Progenitor cell of endocrine pancreas (in vitro differentiated cells): ENCODE results near the gene TMEM121. TPM values are rescaled to one million over a fixed set of nuclear protein-coding genes. Genes with fewer than 3 reads are reported as not detected.
"Not testable (repeated sequence)": the region's sequence is repeated elsewhere in the genome, so short reads cannot be mapped to it uniquely, and the experiment has no call there.

Experiments
- DNase-seq: peaks from one replicate; pipeline ENCODE4 v3.0.0; 2021; ENCODE audit warnings: low spot score; ENCODE audit not compliant: unreplicated experiment
- H3K27ac Mint-ChIP-seq: 2 replicates; pipeline ENCODE4 v1.8.0; 2021; ENCODE audit warnings: mild to moderate bottlenecking, moderate library complexity, mixed read lengths
- H3K27me3 Mint-ChIP-seq: 2 replicates; pipeline ENCODE4 v1.8.0; 2021; ENCODE audit warnings: mixed read lengths
- H3K36me3 Mint-ChIP-seq: 2 replicates; pipeline ENCODE4 v1.8.0; 2022; ENCODE audit warnings: mixed read lengths; ENCODE audit not compliant: insufficient read depth
- H3K4me1 Mint-ChIP-seq: 2 replicates; pipeline ENCODE4 v1.8.0; 2021; ENCODE audit warnings: low read depth, mixed read lengths
- H3K4me3 Mint-ChIP-seq: 2 replicates; pipeline ENCODE4 v1.8.0; 2021; ENCODE audit warnings: low read depth, mild to moderate bottlenecking, moderate library complexity, mixed read lengths
- H3K9me3 Mint-ChIP-seq: 2 replicates; pipeline ENCODE4 v1.8.0; 2021; ENCODE audit warnings: low read depth, mixed read lengths
- total RNA-seq: library from RNA; stranded (reverse); gene quantifications from 2 replicates; pipeline ENCODE4 v1.2.1, GENCODE V29; 2021
- TF ChIP-seq, protein P1 (sequence below): fragments of 200-600 bp; sonication (generic); IDR thresholded peaks from one replicate; pipeline ENCODE4 v1.5.0; 2021; ENCODE audit warnings: antibody characterized with exemption, mild to moderate bottlenecking; ENCODE audit not compliant: unreplicated experiment

TMEM121 gene
- total RNA-seq, 1 donor from 2014 or later: 4.5 TPM

DNA sequence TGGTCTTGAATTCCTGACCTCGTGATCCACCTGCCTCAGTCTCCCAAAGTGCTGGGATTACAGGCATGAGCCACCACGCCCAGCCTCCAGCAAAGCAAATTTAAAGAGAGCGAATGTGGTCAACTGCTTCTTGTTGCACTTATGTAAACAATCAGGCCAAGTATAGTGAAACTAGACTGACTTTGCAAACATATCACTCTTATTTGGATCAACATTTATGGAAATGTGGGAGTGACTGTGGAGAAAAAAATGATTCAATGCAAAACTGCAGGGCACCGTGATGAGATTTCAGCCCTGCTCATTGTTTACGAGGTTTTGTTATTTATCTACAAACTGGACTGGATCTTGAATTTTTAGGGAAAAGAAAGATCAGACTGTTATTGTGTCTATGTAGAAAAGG, 28.1 kb downstream of the TMEM121 start:
- TF ChIP-seq, protein P1, sequence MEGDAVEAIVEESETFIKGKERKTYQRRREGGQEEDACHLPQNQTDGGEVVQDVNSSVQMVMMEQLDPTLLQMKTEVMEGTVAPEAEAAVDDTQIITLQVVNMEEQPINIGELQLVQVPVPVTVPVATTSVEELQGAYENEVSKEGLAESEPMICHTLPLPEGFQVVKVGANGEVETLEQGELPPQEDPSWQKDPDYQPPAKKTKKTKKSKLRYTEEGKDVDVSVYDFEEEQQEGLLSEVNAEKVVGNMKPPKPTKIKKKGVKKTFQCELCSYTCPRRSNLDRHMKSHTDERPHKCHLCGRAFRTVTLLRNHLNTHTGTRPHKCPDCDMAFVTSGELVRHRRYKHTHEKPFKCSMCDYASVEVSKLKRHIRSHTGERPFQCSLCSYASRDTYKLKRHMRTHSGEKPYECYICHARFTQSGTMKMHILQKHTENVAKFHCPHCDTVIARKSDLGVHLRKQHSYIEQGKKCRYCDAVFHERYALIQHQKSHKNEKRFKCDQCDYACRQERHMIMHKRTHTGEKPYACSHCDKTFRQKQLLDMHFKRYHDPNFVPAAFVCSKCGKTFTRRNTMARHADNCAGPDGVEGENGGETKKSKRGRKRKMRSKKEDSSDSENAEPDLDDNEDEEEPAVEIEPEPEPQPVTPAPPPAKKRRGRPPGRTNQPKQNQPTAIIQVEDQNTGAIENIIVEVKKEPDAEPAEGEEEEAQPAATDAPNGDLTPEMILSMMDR: no peak
- Mint-ChIP-seq H3K4me3 (no peak overlapping the region), H3K36me3 (peaks cover 2% of the 10 kb centered on the region), H3K9me3 (peaks cover 37% of the 10 kb centered on the region), H3K27me3 (no peaks in the 10 kb centered on the region), H3K27ac (no peak overlapping the region), H3K4me1 (no peaks in the 10 kb centered on the region)
- no peak for DNase-seq

DNA sequence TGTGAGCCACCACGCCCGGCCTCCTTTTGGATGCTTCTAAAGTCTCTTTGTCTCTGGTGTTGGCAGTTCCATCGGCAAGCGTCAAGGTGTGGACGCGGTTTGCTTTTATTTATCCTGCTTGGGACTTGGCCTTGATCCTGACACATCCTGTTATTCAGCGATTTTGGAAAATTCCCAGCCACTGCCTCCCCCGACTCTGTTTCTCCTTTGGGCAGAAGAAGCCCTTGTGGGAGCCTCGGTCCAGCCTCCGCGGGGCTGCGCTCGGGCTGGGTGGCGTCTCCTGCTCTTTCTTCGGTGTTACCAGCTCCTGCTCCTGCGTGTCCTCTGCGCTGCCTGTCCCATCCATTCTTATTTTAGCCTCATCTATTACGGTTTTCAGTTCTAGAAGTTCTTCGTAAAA, 31.3 kb downstream of the TMEM121 start:
- not testable (repeated sequence) for H3K4me3 Mint-ChIP-seq, H3K4me1 Mint-ChIP-seq, H3K27ac Mint-ChIP-seq, H3K36me3 Mint-ChIP-seq, DNase-seq, H3K27me3 Mint-ChIP-seq
- peaks cover 23% of the 10 kb centered on the region for H3K9me3 Mint-ChIP-seq

DNA sequence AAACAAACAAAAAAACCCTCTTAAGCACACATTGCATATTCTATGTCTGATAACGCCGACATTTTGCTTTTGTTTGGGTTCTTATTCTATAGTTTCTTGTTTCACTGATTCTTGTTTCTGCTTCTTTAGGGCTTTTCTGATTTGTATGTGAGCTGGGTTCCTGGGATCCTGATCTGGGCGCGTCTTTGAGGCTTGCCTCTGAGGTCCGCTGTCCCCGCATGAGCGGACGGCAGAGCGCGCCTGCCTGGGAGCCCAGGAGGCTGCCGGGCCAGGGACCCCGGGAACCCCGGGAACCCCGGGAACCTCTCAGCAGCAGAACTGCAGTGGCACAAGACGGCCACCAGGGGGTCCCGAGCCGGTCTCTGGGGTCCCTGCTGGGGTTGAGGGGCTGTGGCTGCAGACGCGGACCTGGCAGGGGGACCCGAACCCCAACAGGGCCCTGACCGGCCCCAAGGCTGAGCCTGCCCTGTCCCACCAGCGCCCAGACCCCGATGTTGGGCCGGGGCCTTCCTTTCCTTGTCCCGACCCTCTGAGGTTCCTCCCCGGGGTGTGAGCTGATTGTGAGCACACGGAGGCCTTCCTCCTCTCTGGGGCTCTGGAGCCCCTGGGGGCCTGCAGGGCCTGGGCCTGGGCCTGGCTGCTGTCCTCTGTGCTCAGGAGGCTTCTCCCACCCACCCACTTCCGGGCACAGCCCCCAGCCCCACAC, 32.2 kb downstream of the TMEM121 start:
- not testable (repeated sequence) for H3K27me3 Mint-ChIP-seq, H3K36me3 Mint-ChIP-seq, H3K4me1 Mint-ChIP-seq, DNase-seq, H3K4me3 Mint-ChIP-seq, H3K27ac Mint-ChIP-seq
- H3K9me3 Mint-ChIP-seq: peaks cover 26% of the 10 kb centered on the region

DNA sequence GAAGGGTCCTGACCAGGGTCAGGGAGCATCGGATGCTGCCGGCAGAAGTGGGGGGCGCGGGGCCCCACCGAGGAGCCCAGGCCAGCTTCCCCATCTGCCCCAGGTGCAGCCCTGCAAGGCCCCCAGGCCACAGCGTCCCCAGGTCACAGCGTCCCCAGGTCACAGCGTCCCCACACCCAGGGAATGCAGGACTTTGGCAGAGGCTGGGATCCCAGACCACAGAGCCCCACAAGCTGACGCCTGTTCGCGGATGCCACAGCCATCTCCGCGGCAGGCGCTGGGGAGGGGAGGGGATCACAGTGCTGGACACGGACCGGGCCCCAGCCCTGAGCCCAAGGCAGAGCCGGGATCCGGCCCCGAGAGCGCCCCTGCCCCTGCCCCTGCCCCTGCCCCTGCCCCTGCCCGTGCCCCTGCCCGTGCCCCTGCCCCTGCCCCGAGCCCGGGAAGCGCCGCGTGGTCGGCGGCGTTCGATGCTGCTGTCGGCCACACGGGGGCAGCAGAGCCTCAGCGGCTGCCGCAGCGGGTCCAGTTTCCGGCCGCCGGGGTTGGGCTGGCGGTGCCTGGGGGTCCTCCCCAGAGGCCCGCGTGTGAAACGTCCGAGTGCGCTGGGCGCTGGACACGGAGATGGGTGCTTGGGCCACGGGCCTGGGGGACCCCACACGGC, 33.1 kb downstream of the TMEM121 start:
- H3K4me3 Mint-ChIP-seq, H3K36me3 Mint-ChIP-seq, DNase-seq, H3K4me1 Mint-ChIP-seq, H3K27me3 Mint-ChIP-seq, H3K27ac Mint-ChIP-seq: not testable (repeated sequence)
- peaks cover 22% of the 10 kb centered on the region for H3K9me3 Mint-ChIP-seq

DNA sequence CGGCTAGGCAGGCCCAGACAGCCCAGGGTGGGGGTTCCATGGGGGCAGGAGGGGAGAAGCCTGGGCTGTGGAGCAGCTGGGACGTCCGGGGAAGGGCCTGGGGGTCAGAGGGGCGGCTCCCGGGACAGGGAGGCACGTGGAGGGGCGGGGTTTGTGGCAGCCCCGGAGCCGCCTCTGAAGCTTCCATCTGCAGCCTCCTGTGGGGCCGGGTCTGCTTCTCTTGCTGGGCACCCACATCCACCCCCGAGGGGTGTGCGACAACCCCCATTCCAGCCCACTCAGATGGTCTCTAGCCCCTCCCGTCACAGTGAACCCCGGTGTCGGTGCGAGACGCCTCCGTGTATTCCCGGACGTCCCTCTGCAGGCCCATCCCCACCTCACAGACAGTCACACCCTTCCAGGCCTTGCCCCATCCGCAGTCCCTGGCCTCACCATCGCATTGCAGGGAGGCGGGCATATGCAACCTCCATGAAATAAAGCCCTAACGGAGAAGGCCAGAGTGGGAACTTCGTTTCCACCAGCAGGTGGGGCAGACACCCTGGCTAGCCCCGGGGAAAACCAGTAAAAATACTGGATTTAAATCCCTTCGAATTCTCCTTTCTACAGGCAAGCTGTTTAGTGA, 33.8 kb downstream of the TMEM121 start:
- H3K36me3 Mint-ChIP-seq, DNase-seq, H3K4me1 Mint-ChIP-seq, H3K27me3 Mint-ChIP-seq, H3K27ac Mint-ChIP-seq, H3K4me3 Mint-ChIP-seq: not testable (repeated sequence)
- H3K9me3 Mint-ChIP-seq: peaks cover 25% of the 10 kb centered on the region

DNA sequence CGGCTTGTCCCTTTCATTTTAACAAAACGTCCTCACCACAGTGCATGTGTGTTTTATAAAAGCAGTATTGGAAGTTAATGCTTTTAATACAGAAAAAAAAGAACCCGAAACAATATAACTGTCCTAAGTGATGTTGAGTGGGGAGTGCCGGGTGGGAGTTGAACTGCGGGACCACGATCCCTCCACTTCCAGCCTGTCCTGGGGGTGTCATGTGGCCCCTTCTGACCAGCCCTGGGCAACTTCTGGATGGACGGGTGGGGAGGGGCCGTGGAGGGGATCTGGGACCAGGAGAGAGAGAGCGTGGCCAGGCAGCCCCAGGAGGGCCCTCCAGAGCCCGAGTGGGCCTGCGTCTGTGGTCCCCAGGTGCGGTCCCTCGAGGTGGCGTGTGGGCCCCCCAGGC, 35.0 kb downstream of the TMEM121 start:
- peaks cover 19% of the 10 kb centered on the region for H3K9me3 Mint-ChIP-seq
- H3K4me1 Mint-ChIP-seq, H3K27me3 Mint-ChIP-seq, DNase-seq, H3K4me3 Mint-ChIP-seq, H3K27ac Mint-ChIP-seq, H3K36me3 Mint-ChIP-seq: not testable (repeated sequence)

DNA sequence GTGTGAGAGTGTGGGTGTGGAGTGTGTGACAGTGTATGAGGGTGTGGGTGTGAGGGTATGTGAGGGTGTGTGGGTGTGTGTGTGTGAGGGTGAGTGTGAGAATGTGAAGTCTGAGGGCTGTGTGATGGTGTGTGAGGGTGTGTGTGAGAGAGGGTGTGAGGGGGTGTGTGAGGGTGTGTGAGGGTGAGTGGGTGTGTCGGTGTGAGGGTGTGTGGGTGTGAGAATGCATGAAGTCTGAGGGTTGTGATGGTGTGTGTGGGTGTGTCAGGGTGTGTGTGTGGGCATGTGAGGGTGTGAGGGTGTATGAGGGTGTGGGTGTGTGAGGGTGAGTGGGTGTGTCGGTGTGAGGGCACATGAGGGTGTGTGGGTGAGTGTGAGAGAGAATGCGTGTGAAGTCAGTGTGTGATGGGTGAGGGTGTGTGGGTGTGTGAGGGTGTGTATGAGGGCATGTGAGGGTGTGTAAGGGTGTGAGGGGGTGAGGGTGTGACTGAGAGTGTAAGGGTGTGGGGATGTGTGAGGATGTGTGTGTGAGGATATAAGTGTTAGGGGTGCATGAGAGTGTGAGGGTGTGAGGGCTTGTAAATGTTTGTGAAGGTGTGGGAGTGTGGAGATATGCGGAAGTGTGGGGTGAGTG, 36.4 kb downstream of the TMEM121 start:
- H3K4me3 Mint-ChIP-seq: no peak overlapping the region

More for the DNA sequence above, 36.4 kb downstream of the TMEM121 start:
- Mint-ChIP-seq H3K27me3 (no peaks in the 10 kb centered on the region), H3K4me1 (no peaks in the 10 kb centered on the region), H3K9me3 (peaks cover 18% of the 10 kb centered on the region), H3K36me3 (peaks cover 4% of the 10 kb centered on the region), H3K27ac (no peak overlapping the region)
- no peak for DNase-seq
- TF ChIP-seq, protein P1: no peak
